HG03097 (cell line): ENCODE results near the gene AKAP13.

Experiments
- ATAC-seq: cut with Tn5 transposase; IDR thresholded peaks from one replicate; pipeline ENCODE4 v1.9.1; 2021; ENCODE audit not compliant: unreplicated experiment, low FRiP score

The AKAP13 gene

GRCh38 chr15:85771271-85771670 is 390.9 kb downstream of the AKAP13 start:
- no peak for ATAC-seq

GRCh38 chr15:85771781-85772445 is 391.5 kb downstream of the AKAP13 start:
- no peak for ATAC-seq

- ATAC-seq, result no peak
Measured at GRCh38 chr15:85772668-85773067, 392.3 kb downstream of the AKAP13 start.

DNA sequence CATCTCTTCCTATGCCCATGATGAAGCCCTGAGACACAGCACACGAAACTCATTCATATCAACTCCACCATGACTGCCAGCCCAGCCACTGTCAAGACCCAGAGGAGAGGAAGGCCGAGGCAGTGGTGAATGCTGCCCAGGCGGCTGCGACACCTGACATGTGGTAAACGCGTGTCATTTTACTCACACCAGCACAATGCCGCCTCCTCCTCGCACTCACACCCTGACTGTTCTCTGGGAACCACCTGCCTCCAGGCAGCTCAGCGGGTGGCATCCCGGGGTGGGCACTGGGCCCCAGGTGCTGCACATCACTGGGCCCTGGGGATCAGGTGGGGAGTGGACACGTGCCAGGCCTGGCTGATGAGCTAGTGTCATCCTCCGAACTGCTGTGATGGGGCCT is 392.8 kb downstream of the AKAP13 start:
- no peak for ATAC-seq

DNA sequence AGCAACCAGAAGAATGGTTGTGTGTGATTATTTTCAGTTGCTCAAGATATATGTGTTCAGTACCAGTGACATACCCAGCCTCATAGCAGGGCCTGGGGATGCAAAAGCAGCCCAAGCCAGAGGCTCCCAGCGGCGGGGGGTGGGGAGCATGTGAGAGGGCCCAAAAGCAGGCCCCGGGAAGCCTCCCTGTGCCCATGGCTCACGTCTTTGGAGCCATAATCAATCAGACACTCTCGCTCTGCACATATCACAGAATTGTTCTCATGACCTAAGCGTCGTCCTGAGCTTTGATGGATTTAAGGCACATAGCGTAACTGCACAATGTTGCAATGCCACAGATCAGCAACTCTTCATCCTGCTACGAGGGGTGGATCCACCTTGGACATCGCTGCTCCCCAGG is 393.6 kb downstream of the AKAP13 start:
- ATAC-seq, result no peak

GRCh38 chr15:85777250-85778106 is 397.1 kb downstream of the AKAP13 start:
- no peak for ATAC-seq

DNA sequence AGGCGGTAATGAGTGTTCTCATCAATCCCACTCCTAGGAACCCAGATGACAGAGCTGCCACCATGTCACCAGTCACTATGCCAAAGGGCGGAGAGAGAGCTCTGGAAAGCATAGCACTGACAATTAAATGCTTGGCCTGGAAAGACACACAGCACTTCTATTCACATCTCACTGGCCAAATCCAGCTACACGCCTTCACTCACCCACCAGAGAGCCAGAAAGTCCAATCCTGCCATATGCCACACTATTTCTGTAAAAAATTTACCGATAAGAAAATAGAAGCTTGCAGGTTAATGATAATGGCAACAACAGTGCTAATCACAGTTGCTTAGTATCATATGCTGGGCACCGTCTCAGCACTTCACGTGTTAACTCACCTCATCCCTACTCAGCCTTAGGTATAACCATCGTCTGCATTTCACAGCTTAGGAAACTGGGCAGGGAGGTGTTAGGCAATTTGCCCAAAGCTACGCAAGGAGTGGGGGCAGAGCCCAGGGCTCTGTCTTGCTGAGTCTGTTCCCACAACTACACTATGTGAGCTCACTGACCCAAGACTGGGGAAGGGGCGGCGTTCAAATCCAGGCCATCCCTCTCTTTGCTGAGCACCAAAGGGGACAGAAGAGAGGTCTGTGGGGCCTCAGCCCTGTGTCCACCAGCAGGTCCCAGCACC is 397.8 kb downstream of the AKAP13 start:
- ATAC-seq, result no peak

DNA sequence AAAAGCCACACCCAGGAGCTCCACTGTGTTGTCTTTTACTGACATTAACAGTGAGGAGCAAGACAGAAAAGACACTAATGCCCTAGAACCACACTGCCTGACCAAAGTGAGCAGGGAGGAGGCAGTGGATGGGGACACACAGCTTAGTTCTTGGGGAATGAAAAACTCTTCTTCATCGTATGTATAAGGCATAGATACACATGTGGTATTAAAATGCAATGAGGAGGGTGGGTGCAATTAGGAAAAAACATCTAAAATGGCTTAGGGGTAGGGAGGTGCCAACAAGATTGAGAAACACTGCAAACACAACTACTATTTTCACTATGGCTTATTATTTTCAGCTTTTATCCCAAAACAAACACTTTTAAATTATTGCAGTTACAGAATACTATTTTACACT is 398.8 kb downstream of the AKAP13 start:
- ATAC-seq, result no peak

- no peak for ATAC-seq
Measured at GRCh38 chr15:85780225-85780985, 400.0 kb downstream of the AKAP13 start.

DNA sequence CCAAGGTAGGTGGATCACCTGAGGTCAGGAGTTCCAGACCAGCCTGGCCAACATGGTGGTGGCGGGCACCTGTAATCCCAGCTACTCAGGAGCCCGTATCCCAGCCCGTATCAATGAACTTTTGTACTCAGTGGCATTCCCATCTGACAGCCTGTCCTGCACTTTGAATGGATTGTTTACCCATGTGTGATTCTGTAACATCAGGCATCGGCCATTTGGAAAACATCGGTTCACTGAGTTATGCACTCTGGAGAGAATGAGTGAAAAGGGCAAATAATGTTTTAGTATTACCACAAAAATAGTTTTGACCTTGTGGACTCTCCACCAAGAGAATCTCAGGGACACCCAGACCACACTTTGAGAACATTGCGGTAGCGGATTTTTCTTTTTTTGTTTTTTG is 400.7 kb downstream of the AKAP13 start:
- no peak for ATAC-seq

- ATAC-seq, result no peak
Measured at GRCh38 chr15:85782064-85782463, 401.7 kb downstream of the AKAP13 start.

DNA sequence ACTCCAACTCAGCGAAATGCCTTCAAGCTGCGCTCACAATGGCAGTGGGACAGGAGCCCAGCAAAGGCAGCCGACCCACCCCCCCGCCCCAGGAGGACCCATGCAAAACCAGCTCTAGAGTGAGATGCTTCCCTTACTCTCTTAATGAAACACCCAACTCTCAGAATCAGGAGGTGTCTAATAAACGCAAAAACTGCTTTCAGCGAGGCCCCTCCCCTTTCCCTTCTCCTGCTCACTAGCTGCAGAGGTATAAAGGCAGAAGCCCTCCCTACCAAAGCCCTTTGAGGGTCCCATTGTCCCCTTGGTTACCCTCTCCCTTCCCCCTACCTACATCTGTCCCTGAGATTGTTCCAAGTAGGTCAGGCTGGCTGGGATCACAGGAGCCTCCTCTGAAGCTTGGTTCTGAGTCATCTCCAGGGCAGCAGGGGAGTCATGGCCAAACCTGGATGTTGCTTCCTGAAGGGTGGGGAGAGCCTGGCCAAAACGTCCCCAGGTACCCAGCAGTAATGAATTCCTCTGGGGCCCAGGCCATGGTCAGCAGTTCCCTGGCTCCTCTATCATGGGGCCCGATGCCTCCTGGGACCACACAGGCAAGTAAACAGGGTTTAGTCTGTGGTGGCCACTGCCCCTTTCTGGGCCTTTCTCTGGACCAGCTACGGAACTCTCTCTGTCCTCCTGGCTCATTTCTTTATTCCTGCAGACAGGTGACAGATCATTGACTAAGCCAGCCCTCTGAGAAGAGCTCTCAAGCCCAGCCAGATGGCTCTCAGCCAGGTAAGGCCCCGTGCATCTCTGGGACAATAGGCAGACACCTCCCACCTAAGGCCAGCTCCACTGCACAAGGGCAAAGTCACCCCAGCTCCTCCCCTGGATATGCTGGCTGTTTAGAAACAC is 405.7 kb downstream of the AKAP13 start:
- no peak for ATAC-seq

- ATAC-seq, result no peak
Measured at GRCh38 chr15:85786781-85787114, 406.3 kb downstream of the AKAP13 start.

GRCh38 chr15:85788771-85789495 is 408.5 kb downstream of the AKAP13 start:
- ATAC-seq, result no peak

GRCh38 chr15:85789496-85789875 is 409.1 kb downstream of the AKAP13 start:
- ATAC-seq, result no peak

DNA sequence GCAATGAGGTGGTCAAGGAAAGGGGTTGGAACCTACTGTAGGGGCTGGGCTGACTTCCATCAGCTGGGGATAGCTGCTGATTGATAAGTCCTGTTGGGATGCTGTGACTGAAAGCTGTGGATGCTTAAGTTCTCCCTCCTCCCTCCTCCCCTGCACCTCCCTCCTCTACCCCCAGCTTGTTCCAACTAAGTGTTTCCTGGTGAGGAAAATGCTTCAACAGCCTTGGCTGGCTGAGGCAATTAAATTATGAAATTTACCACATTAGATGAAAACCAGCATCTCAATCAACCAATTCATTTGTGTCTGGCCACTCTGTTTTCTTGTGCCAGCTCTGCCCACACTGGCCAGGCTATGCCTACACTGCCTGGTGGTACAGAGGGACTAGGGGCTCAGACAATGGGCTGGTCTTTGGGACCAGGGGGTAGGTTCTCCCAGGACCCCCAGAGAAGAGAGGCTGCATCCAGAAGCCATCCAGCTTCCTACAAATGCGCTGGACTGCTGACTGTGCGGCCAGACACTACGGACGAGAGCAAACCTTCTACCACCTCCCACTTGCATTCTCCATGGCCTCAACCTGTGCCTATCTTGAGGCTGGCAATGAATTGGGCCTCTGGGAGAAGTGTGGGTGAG is 411.8 kb downstream of the AKAP13 start:
- ATAC-seq, result no peak

GRCh38 chr15:85792912-85793590 is 412.6 kb downstream of the AKAP13 start:
- ATAC-seq, result no peak
